Prostate gland (tissue), 2 donors: ENCODE data around the gene TOM1L2. TPM values are rescaled to one million over a fixed set of nuclear protein-coding genes. Genes with fewer than 3 reads are reported as not detected.

ENCODE experiments used
- DNase-seq: peaks from one replicate; pipeline ENCODE4 v3.0.0-alpha.2; 2019; ENCODE audit warnings: low spot score
- H3K27ac ChIP-seq, 2 donors: fragments of 200-600 bp; sonication (generic); 2 replicates each; pipeline ENCODE4 v1.5.1; 2017 to 2019
- H3K27me3 ChIP-seq: fragments of 200-600 bp; sonication (generic); replicated peaks from 2 replicates; pipeline ENCODE4 v1.5.1; 2019; ENCODE audit not compliant: insufficient read depth
- H3K36me3 ChIP-seq, 2 donors: fragments of 200-600 bp; sonication (generic); 1 replicate in 1 of 2; 2 replicates in 1 of 2; pipeline versions ENCODE4 v1.5.1 to v1.8.1; 2017 to 2019
- H3K4me1 ChIP-seq: fragments of 200-600 bp; sonication (generic); replicated peaks from 2 replicates; pipeline ENCODE4 v1.5.1; 2019
- H3K4me3 ChIP-seq, 2 donors: fragments of 200-600 bp; sonication (generic); 2 replicates each; pipeline ENCODE4 v1.5.1; 2017 to 2019
- H3K9me3 ChIP-seq: fragments of 200-600 bp; sonication (generic); 2 replicates; pipeline ENCODE4 v1.5.1; 2017
- POLR2A ChIP-seq: fragments of 450-650 bp; IDR thresholded peaks from one replicate; pipeline ENCODE4 v1.6.1; 2016; ENCODE audit warnings: antibody characterized with exemption, mild to moderate bottlenecking
- POLR2AphosphoS5 ChIP-seq: sonication (generic); formaldehyde crosslinking; IDR thresholded peaks from one replicate; pipeline ENCODE4 v1.6.1; 2017; ENCODE audit warnings: antibody characterized with exemption
- WGBS: methylation state at CpG from one replicate; pipeline ENCODE4 v1.1.5; 2018; 5-methylcytosine and 5-hydroxymethylcytosine counted together
- intact Hi-C: fragments of 100-400 bp; cut with DNase I; formaldehyde crosslinking; loops from one replicate; pipeline ENCODE4 v1.14.2; 2022
- total RNA-seq, 2 donors: library from RNA; depleted of rRNA; stranded (reverse); fragments of >200 nt; gene quantifications; one replicate each; pipeline ENCODE4 v1.1.0, GENCODE V29; 2016
- TF ChIP-seq, protein P1 (sequence below), 4 experiments: fragments of 200-600 bp in 2 of 4; fragments of 450-650 bp in 2 of 4; sonication (generic) in 2 of 4; IDR thresholded peaks; 1 replicate in 3 of 4; 2 replicates in 1 of 4; pipeline ENCODE4 v1.5.1; 2016 to 2019; ENCODE audit warnings: antibody characterized with exemption in 4 of 4, mild to moderate bottlenecking in 2 of 4, moderate library complexity in 2 of 4

Gene TOM1L2
- total RNA-seq, 2 donors from 2014 or later, result 162 to 185 TPM

DNA sequence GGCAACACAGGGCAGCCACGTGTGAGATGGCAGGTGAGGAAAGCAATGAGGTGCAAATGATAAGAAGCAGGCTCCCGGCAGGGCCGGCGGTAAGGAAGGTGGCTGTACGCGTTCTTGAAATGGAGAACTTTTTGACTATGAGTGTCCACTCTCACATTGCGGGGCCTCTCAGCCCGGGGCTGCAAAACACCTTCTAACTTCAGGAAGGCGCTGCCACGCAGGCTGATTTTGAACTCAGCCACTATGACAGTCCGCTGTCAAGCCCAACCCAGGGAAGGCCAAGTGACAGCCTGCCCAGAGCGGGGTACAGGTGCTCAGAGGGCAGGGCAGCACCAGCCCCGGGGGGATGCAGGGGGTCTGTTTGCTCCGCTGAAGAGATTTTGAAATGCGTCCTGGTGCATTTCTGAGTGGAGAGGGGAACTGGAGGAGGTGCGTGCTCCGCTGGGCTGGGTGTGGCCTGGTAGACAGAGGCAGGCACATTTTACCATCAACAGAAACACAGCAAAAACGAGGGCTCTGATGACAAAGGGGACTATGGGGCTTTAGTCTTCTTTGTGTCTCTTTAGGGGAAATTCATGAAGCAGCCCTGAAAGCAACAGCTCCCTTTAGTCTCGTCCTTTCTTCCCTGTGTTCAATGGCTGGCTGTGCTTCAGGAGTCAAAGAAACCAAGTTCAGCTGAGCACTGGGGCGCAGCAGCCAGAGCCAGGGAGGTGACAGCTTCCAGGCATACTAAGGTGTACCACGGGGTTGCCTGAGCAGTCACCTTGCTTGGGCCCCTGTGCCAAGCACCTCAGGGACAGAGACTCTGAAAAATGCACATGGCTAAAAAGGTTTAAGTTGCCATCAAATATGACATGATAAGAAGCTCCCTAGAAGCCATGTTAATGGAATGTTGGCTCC is 120.8 kb downstream of the TOM1L2 start:
- DNase-seq, result no peak
- no peaks in the 10 kb centered on the region for H3K27me3 ChIP-seq
- intact Hi-C loops, result no loop called here
- no peaks in the 10 kb centered on the region for H3K9me3 ChIP-seq
- no peak overlapping the region for H3K27ac ChIP-seq
- peaks cover 7% of the 10 kb centered on the region for H3K4me1 ChIP-seq
- no peaks in the 10 kb centered on the region for H3K36me3 ChIP-seq
- 75% methylated on average over 21 of the region's 21 CpGs for WGBS
- TF ChIP-seq POLR2AphosphoS5 (no peak), POLR2A (no peak)
- TF ChIP-seq, protein P1, sequence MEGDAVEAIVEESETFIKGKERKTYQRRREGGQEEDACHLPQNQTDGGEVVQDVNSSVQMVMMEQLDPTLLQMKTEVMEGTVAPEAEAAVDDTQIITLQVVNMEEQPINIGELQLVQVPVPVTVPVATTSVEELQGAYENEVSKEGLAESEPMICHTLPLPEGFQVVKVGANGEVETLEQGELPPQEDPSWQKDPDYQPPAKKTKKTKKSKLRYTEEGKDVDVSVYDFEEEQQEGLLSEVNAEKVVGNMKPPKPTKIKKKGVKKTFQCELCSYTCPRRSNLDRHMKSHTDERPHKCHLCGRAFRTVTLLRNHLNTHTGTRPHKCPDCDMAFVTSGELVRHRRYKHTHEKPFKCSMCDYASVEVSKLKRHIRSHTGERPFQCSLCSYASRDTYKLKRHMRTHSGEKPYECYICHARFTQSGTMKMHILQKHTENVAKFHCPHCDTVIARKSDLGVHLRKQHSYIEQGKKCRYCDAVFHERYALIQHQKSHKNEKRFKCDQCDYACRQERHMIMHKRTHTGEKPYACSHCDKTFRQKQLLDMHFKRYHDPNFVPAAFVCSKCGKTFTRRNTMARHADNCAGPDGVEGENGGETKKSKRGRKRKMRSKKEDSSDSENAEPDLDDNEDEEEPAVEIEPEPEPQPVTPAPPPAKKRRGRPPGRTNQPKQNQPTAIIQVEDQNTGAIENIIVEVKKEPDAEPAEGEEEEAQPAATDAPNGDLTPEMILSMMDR (IDR thresholded peaks at IDR 0.05), result no peak
- H3K4me3 ChIP-seq, result no peak overlapping the region

- no peaks in the 10 kb centered on the region for H3K36me3 ChIP-seq
- TF ChIP-seq, protein P1 (IDR thresholded peaks at IDR 0.05), result peak in 1 of 4 experiments; percentile 47
- peak; percentile 57 for TF ChIP-seq POLR2AphosphoS5
- TF ChIP-seq POLR2A, result no peak
- H3K4me1 ChIP-seq, result peaks cover 7% of the 10 kb centered on the region
- intact Hi-C loops, result no loop called here
- no peaks in the 10 kb centered on the region for H3K27me3 ChIP-seq
- peak overlapping the region; percentile 68 to 69 for H3K27ac ChIP-seq
- 45% methylated on average over 2 of the region's 2 CpGs for WGBS
- no peak for DNase-seq
- no peak overlapping the region for H3K4me3 ChIP-seq
- H3K9me3 ChIP-seq, result no peaks in the 10 kb centered on the region
Measured at GRCh38 chr17:17849845-17850373, 122.3 kb downstream of the TOM1L2 start.

DNA sequence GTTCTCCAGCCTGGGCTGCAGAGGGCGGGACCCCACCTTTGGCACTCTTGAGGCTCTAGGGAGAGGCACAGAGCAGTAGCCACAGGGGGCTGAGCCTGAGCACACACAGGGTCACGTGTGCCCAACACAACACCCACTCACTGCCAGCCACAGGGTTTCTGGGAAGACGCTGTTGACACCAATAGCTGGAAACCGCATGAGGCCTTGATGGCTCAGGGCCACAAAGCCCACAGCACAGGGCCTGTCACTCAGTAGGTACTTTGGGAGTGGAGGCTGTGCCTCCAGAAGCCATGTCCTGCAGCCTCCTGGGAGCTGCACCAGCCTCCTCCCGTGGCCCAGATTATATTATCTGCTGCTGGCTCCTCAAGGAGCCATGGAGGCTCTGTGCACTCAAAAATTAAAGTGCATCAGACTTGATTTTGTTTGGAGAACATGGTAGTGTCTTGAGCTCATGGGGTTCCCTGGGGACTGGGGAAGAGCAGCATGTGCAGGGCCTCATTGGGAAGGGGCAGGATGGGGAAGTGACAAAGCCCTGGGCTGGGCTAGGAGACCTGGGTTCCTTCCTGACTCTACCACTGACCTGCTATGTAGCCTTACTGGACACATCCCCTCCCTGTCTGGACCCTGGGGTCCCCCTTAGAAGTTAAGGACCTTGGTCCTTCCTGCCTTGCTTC is 122.9 kb downstream of the TOM1L2 start:
- H3K27me3 ChIP-seq, result no peaks in the 10 kb centered on the region
- WGBS, result 48% methylated on average over 5 of the region's 5 CpGs
- TF ChIP-seq POLR2AphosphoS5 (peak; percentile 23), POLR2A (no peak)
- TF ChIP-seq, protein P1 (IDR thresholded peaks at IDR 0.05), result no peak
- no peak overlapping the region for H3K4me3 ChIP-seq
- intact Hi-C loops, result no loop called here
- peak overlapping the region; percentile 68 to 69 for H3K27ac ChIP-seq
- no peaks in the 10 kb centered on the region for H3K36me3 ChIP-seq
- DNase-seq, result no peak
- H3K9me3 ChIP-seq, result no peaks in the 10 kb centered on the region
- H3K4me1 ChIP-seq, result peaks cover 7% of the 10 kb centered on the region

- DNase-seq, result no peak
- H3K36me3 ChIP-seq, result no peaks in the 10 kb centered on the region
- no peaks in the 10 kb centered on the region for H3K9me3 ChIP-seq
- no peak overlapping the region for H3K4me3 ChIP-seq
- WGBS, result 93% methylated on average over 9 of the region's 10 CpGs
- intact Hi-C loops, result no loop called here
- no peaks in the 10 kb centered on the region for H3K27me3 ChIP-seq
- TF ChIP-seq POLR2A (no peak), POLR2AphosphoS5 (no peak)
- TF ChIP-seq, protein P1 (IDR thresholded peaks at IDR 0.05), result no peak
- H3K4me1 ChIP-seq, result peaks cover 7% of the 10 kb centered on the region
- peak overlapping the region; percentile 68 to 69 for H3K27ac ChIP-seq
Measured at GRCh38 chr17:17848311-17849082, 123.7 kb downstream of the TOM1L2 start.
